DND-41 (cell line): Measurements from ENCODE around the gene KLHL14.

Source experiments
- ATAC-seq: fragments of 200-7000 bp; cut with Tn5 transposase; 3 replicates; pipeline ENCODE4 v1.9.1; 2021; ENCODE audit warnings: low read depth; ENCODE audit not compliant: insufficient read depth
- DNase-seq: peaks from one replicate; pipeline ENCODE4 v3.0.0-alpha.2; 2020
- H2AFZ ChIP-seq: 2 replicates; pipeline ENCODE4 v1.6.0; 2012; ENCODE audit warnings: low read depth, low read length
- H3K27ac ChIP-seq: 2 replicates; pipeline ENCODE4 v1.5.1; 2012; ENCODE audit warnings: low read length, inconsistent platforms
- H3K27me3 ChIP-seq: fragments of 200-600 bp; sonication (generic); 2 replicates; pipeline ENCODE4 v1.6.0; 2012; ENCODE audit warnings: low read length, mild to moderate bottlenecking, inconsistent platforms; ENCODE audit not compliant: insufficient read depth, poor library complexity
- H3K36me3 ChIP-seq: 2 replicates; pipeline ENCODE4 v1.5.1; 2012; ENCODE audit warnings: low read length, inconsistent platforms; ENCODE audit not compliant: insufficient read depth
- H3K4me1 ChIP-seq: 2 replicates; pipeline ENCODE4 v1.5.1; 2012; ENCODE audit warnings: mild to moderate bottlenecking, low read length; ENCODE audit not compliant: insufficient read depth
- H3K4me2 ChIP-seq: 2 replicates; pipeline ENCODE4 v1.6.0; 2012; ENCODE audit warnings: mild to moderate bottlenecking, moderate library complexity, low read length, inconsistent platforms; ENCODE audit not compliant: insufficient read depth
- H3K4me3 ChIP-seq, 2 experiments: fragments of 200-600 bp in 1 of 2; shearing (Covaris generic) in 1 of 2; 2 replicates each; pipeline ENCODE4 v1.5.1; 2012 to 2016; ENCODE audit warnings: inconsistent platforms in 2 of 2, low read length in 2 of 2, mild to moderate bottlenecking in 2 of 2, low read depth in 1 of 2, moderate library complexity in 1 of 2
- H3K79me2 ChIP-seq: 2 replicates; pipeline ENCODE4 v1.6.0; 2012; ENCODE audit warnings: low read length, inconsistent platforms; ENCODE audit not compliant: insufficient read depth
- H3K9ac ChIP-seq: 2 replicates; pipeline ENCODE4 v1.6.0; 2012; ENCODE audit warnings: low read depth, mild to moderate bottlenecking, inconsistent platforms, low read length, moderate library complexity
- H3K9me3 ChIP-seq: 2 replicates; pipeline ENCODE4 v1.5.1; 2012; ENCODE audit warnings: low read length, moderate library complexity, mild to moderate bottlenecking, inconsistent platforms; ENCODE audit not compliant: insufficient read depth, severe bottlenecking
- H4K20me1 ChIP-seq: 2 replicates; pipeline ENCODE4 v1.6.0; 2012; ENCODE audit warnings: low read length; ENCODE audit not compliant: insufficient read depth
- EZH2 ChIP-seq: IDR thresholded peaks from 3 replicates; pipeline ENCODE4 v1.6.1; 2012; ENCODE audit warnings: borderline replicate concordance, low read depth, mild to moderate bottlenecking, moderate library complexity, low read length, inconsistent platforms; ENCODE audit not compliant: severe bottlenecking
- TF ChIP-seq, protein P1 (sequence below): IDR thresholded peaks from 2 replicates; pipeline ENCODE4 v1.5.1; 2012; ENCODE audit warnings: borderline replicate concordance, low read length, moderate library complexity, mild to moderate bottlenecking; ENCODE audit not compliant: poor library complexity, severe bottlenecking; ENCODE audit errors: extremely low read depth

KLHL14 gene

GRCh38 chr18:32672398-32672797 lies 100.4 kb downstream of the KLHL14 start:
- ATAC-seq = no peak
- Histone ChIP-seq H3K9me3 (no peaks in the 10 kb centered on the region), H3K4me2 (no peak overlapping the region)

DNA sequence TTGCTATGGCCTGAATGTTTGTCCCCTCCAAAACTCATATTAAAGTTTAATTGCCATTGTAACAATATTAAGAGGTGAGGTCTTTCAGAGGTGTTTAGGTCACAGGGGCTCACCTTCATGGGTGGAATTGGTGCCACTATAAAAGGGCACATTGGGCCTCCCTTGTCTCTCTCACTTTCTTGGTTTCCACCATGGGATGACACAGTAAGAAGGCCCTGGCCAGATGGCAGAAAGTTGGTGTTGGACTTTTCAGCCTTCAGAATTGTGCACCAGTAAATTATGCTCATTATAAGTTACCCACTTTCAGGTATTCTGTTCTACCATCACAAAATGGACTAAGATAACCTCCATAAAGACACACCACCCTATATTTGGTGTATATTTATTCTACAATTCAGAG lies 102.1 kb downstream of the KLHL14 start:
- no peak overlapping the region for H3K9ac ChIP-seq
- no peaks in the 10 kb centered on the region for H4K20me1 ChIP-seq

More at GRCh38 chr18:32672398-32672797, 100.4 kb downstream of the KLHL14 start:
- no peak overlapping the region for H3K4me3 ChIP-seq
- no peaks in the 10 kb centered on the region for H3K36me3 ChIP-seq
- no peak overlapping the region for H3K27ac ChIP-seq
- H4K20me1 ChIP-seq = no peaks in the 10 kb centered on the region
- no peak for DNase-seq
- TF ChIP-seq EZH2 = no peak
- TF ChIP-seq, protein P1, sequence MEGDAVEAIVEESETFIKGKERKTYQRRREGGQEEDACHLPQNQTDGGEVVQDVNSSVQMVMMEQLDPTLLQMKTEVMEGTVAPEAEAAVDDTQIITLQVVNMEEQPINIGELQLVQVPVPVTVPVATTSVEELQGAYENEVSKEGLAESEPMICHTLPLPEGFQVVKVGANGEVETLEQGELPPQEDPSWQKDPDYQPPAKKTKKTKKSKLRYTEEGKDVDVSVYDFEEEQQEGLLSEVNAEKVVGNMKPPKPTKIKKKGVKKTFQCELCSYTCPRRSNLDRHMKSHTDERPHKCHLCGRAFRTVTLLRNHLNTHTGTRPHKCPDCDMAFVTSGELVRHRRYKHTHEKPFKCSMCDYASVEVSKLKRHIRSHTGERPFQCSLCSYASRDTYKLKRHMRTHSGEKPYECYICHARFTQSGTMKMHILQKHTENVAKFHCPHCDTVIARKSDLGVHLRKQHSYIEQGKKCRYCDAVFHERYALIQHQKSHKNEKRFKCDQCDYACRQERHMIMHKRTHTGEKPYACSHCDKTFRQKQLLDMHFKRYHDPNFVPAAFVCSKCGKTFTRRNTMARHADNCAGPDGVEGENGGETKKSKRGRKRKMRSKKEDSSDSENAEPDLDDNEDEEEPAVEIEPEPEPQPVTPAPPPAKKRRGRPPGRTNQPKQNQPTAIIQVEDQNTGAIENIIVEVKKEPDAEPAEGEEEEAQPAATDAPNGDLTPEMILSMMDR = no peak
- no peaks in the 10 kb centered on the region for H3K79me2 ChIP-seq
- peaks cover 9% of the 10 kb centered on the region for H3K27me3 ChIP-seq
- no peak overlapping the region for H3K9ac ChIP-seq
- H3K4me1 ChIP-seq = no peaks in the 10 kb centered on the region
- H2AFZ ChIP-seq = no peak overlapping the region

DNA sequence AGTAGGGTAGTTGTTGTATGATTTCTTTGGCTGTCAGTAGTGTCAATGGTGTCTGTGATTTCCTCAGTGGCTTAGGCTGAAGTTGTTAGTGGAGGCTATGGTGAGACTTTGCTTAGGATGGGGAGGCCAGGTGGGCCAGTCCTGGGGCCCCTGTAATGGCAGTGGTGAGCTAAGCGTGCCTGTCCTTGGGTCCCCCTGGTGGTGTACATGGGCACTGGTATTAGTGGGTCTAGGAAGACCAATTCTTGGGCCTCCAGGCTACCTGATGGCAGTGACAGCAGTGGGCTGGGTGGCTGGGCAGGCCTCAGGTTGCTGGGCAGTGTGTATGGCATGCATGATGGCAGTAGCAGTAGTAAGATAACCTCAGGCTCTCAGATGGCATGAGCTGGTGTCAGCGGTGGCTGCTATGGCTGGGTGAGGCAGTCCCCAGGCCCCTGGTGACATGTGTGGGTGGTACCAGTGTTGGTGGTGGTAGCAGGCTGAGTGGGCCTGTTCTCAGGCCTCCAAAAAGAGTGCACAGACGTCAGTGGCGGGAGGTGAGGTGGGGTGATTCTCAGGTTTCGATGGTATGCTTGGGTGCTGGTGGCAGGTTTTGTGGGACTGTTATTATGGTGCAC lies 103.2 kb downstream of the KLHL14 start:
- no peak overlapping the region for H2AFZ ChIP-seq
- no peak overlapping the region for H3K4me3 ChIP-seq
- no peaks in the 10 kb centered on the region for H3K9me3 ChIP-seq
- no peak overlapping the region for H3K4me2 ChIP-seq
- peak; percentile 50; the same call in 1 of the 3 replicates for ATAC-seq
- no peaks in the 10 kb centered on the region for H3K79me2 ChIP-seq
- H3K36me3 ChIP-seq = no peaks in the 10 kb centered on the region
- H3K27ac ChIP-seq = no peak overlapping the region
- DNase-seq = no peak
- no peaks in the 10 kb centered on the region for H3K4me1 ChIP-seq
- TF ChIP-seq, protein P1 = peak; percentile 20
- no peak for TF ChIP-seq EZH2
- H3K27me3 ChIP-seq = peaks cover 4% of the 10 kb centered on the region
- no peaks in the 10 kb centered on the region for H4K20me1 ChIP-seq
- H3K9ac ChIP-seq = no peak overlapping the region

More for the DNA sequence above, 102.1 kb downstream of the KLHL14 start:
- Histone ChIP-seq H2AFZ (no peak overlapping the region), H3K36me3 (no peaks in the 10 kb centered on the region), H3K9me3 (no peaks in the 10 kb centered on the region), H3K27me3 (peaks cover 4% of the 10 kb centered on the region), H3K27ac (no peak overlapping the region), H3K4me3 (no peak overlapping the region), H3K79me2 (no peaks in the 10 kb centered on the region), H3K4me2 (no peak overlapping the region), H3K4me1 (no peaks in the 10 kb centered on the region)
- TF ChIP-seq, protein P1 = no peak
- TF ChIP-seq EZH2 = no peak
- DNase-seq (no peak), ATAC-seq (no peak)
